B cell (primary cell): ENCODE measurements around the gene TNRC6B. TPM values are rescaled to one million over a fixed set of nuclear protein-coding genes. Genes with fewer than 3 reads are reported as not detected.

Source experiments
- ATAC-seq: fragments of 200-7000 bp; cut with Tn5 transposase; one replicate; pipeline ENCODE4 v1.10.0; 2021; ENCODE audit warnings: low read depth, mild to moderate bottlenecking, moderate number of reproducible peaks, moderate library complexity
- CTCF ChIA-PET: fragments of 350-600 bp; sonication (Branson Sonifier 250); formaldehyde crosslinking; loops from one replicate; lab custom pipeline; 2021; ENCODE audit warnings: antibody characterized with exemption, inconsistent platforms; lab: Charles Lee
- POLR2A ChIA-PET: fragments of 350-600 bp; sonication (Branson Sonifier 250); formaldehyde crosslinking; loops from one replicate; lab custom pipeline; 2021; ENCODE audit warnings: antibody characterized with exemption; lab: Charles Lee
- DNase-seq: peaks from one replicate; pipeline ENCODE4 v3.0.0; 2013
- H2AFZ ChIP-seq: 2 replicates; pipeline ENCODE4 v1.6.1; 2012; ENCODE audit warnings: mild to moderate bottlenecking, low read depth, low read length; ENCODE audit not compliant: insufficient read depth, poor library complexity, severe bottlenecking
- H3K27ac ChIP-seq, 2 donors: 1 replicate in 1 of 2; 2 replicates in 1 of 2; pipeline ENCODE4 v1.5.1; 2012 to 2013; ENCODE audit warnings: low read length in 2 of 2, mild to moderate bottlenecking in 2 of 2, moderate library complexity in 1 of 2
- H3K27me3 ChIP-seq, 4 experiments: fragments of 200-600 bp in 1 of 4; sonication (generic) in 1 of 4; replicated peaks in 1 of 4; 1 replicate in 2 of 4; 2 replicates in 2 of 4; pipeline versions ENCODE4 v1.6.1 to v1.7.0; 2013 to 2016; ENCODE audit warnings: low read length in 3 of 4, mild to moderate bottlenecking in 2 of 4, mixed read lengths in 1 of 4, moderate library complexity in 1 of 4; ENCODE audit not compliant: insufficient read depth in 4 of 4, control insufficient read depth in 3 of 4; ENCODE audit errors: control extremely low read depth in 1 of 4
- H3K36me3 ChIP-seq, 2 experiments: replicated peaks in 1 of 2; 1 replicate in 1 of 2; 2 replicates in 1 of 2; pipeline versions ENCODE4 v1.6.1 to v1.7.1; 2013; ENCODE audit warnings: low read length in 1 of 2; ENCODE audit not compliant: insufficient read depth in 2 of 2, control insufficient read depth in 1 of 2; ENCODE audit errors: control extremely low read depth in 1 of 2, extremely low read depth in 1 of 2
- H3K4me1 ChIP-seq, 2 donors: fragments of 200-600 bp in 1 of 2; sonication (generic) in 1 of 2; 1 replicate in 1 of 2; 2 replicates in 1 of 2; pipeline versions ENCODE4 v1.5.1 to v1.6.1; 2013 to 2017; ENCODE audit warnings: low read length in 2 of 2; ENCODE audit not compliant: control insufficient read depth in 2 of 2, insufficient read depth in 2 of 2
- H3K4me2 ChIP-seq: replicated peaks from 2 replicates; pipeline ENCODE3; 2012; ENCODE audit warnings: mild to moderate bottlenecking, low read depth, low read length; ENCODE audit not compliant: poor library complexity, severe bottlenecking
- H3K4me3 ChIP-seq, 5 experiments: fragments of 200-600 bp in 1 of 5; sonication (generic) in 1 of 5; 1 replicate in 3 of 5; 2 replicates in 2 of 5; pipeline versions ENCODE4 v1.5.1 to v1.7.0; 2011 to 2016; ENCODE audit warnings: low read length in 4 of 5, mild to moderate bottlenecking in 4 of 5, low read depth in 2 of 5, control low read depth in 1 of 5, moderate library complexity in 1 of 5; ENCODE audit not compliant: insufficient read depth in 1 of 5; ENCODE audit errors: control extremely low read depth in 1 of 5, extremely low read depth in 1 of 5
- H3K79me2 ChIP-seq: fragments of 200-600 bp; sonication (generic); one replicate; pipeline ENCODE4 v1.6.0; 2016; ENCODE audit warnings: low read length; ENCODE audit not compliant: control insufficient read depth, insufficient read depth
- H3K9ac ChIP-seq: fragments of 200-600 bp; sonication (generic); 2 replicates; pipeline ENCODE4 v1.6.1; 2017; ENCODE audit warnings: mild to moderate bottlenecking, low read length, moderate library complexity
- H3K9me3 ChIP-seq, 3 donors: one replicate each; pipeline versions ENCODE4 v1.6.1 to v1.7.1; 2013; ENCODE audit warnings: low read length in 2 of 3; ENCODE audit not compliant: control insufficient read depth in 2 of 3, insufficient read depth in 1 of 3; ENCODE audit errors: control extremely low read depth in 1 of 3
- H4K20me1 ChIP-seq: 2 replicates; pipeline ENCODE4 v1.6.0; 2012; ENCODE audit warnings: mild to moderate bottlenecking, low read length; ENCODE audit not compliant: insufficient read depth, control insufficient read depth, poor library complexity, severe bottlenecking
- H3K27ac Mint-ChIP-seq: one replicate; pipeline ENCODE4 v1.8.0; 2021; ENCODE audit warnings: mixed read lengths
- H3K27me3 Mint-ChIP-seq: one replicate; pipeline ENCODE4 v1.8.0; 2021; ENCODE audit warnings: mixed read lengths
- H3K4me1 Mint-ChIP-seq: one replicate; pipeline ENCODE4 v1.8.0; 2021; ENCODE audit warnings: mixed read lengths
- H3K4me3 Mint-ChIP-seq: one replicate; pipeline ENCODE4 v1.8.0; 2021; ENCODE audit warnings: mixed read lengths
- H3K9me3 Mint-ChIP-seq: one replicate; pipeline ENCODE4 v1.8.0; 2022; ENCODE audit warnings: mixed read lengths; ENCODE audit not compliant: insufficient read depth
- EZH2 ChIP-seq: IDR thresholded peaks from 2 replicates; pipeline ENCODE4 v1.6.1; 2012; ENCODE audit warnings: borderline replicate concordance, low read depth, mild to moderate bottlenecking, moderate library complexity, low read length; ENCODE audit not compliant: insufficient read depth, poor library complexity, severe bottlenecking
- WGBS: methylation state at CpG from one replicate; pipeline ENCODE4 v1.1.5; 2013; ENCODE audit warnings: missing lambda C conversion rate; ENCODE audit not compliant: insufficient coverage; 5-methylcytosine and 5-hydroxymethylcytosine counted together
- intact Hi-C: fragments of 100-400 bp; cut with micrococcal nuclease; formaldehyde crosslinking; loops from one replicate; pipeline ENCODE4 v1.10.0; 2022
- polyA plus RNA-seq: library from polyadenylated mRNA; depleted of rRNA; stranded (reverse); fragments of >200 nt; gene quantifications from 2 replicates; pipeline ENCODE4 v1.2.3, GENCODE V29; 2012
- total RNA-seq, 2 donors: library from RNA; stranded (reverse); fragments of 120-200 nt in 1 of 2; gene quantifications; 1 replicate in 1 of 2; 2 replicates in 1 of 2; pipeline versions ENCODE4 v1.2.3 to v1.2.4, GENCODE V29; 2013 to 2022
- TF ChIP-seq, protein P1 (sequence below): fragments of 200-600 bp; IDR thresholded peaks from one replicate; pipeline ENCODE4 v1.8.0; 2022; ENCODE audit warnings: antibody characterized with exemption, mild to moderate bottlenecking

The TNRC6B gene
- total and polyA plus RNA-seq, 2 donors (not counting 1 experiment from before 2014, with no cell fraction given): 28.8 to 210 TPM

DNA sequence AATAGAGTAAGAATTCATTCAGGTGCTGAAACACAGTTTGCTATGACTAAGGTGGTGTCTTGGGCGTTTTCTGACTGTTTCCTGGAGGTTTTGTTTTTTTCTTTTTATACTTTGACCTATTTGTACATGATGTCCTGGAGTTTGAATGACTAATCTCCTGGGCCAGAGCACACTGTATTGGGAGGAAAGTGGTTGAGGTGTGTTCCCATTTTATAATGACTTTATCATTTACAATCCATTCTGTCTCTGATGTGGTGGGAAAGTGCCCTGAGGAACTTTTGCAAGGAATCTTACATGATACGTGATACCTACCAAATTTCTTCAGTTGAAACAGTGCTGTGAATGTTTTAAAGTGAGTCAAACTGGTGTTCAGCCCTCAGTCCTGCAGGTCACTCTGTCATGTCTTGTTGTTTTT lies 80.8 kb downstream of the TNRC6B start:
- H4K20me1 ChIP-seq: peaks cover 44% of the 10 kb centered on the region
- Mint-ChIP-seq H3K27me3 (no peaks in the 10 kb centered on the region), H3K4me3 (no peak overlapping the region), H3K27ac (no peak overlapping the region), H3K4me1 (peaks cover 9% of the 10 kb centered on the region), H3K9me3 (no peaks in the 10 kb centered on the region)
- no peaks in the 10 kb centered on the region for H3K27me3 ChIP-seq
- H2AFZ ChIP-seq: no peak overlapping the region
- no peak overlapping the region for H3K4me3 ChIP-seq
- H3K4me1 ChIP-seq: peaks cover 0 to 2% of the 10 kb centered on the region in 2 donors
- no peak overlapping the region for H3K27ac ChIP-seq
- POLR2A ChIA-PET: no interaction called here
- no peak for TF ChIP-seq EZH2
- TF ChIP-seq, protein P1, sequence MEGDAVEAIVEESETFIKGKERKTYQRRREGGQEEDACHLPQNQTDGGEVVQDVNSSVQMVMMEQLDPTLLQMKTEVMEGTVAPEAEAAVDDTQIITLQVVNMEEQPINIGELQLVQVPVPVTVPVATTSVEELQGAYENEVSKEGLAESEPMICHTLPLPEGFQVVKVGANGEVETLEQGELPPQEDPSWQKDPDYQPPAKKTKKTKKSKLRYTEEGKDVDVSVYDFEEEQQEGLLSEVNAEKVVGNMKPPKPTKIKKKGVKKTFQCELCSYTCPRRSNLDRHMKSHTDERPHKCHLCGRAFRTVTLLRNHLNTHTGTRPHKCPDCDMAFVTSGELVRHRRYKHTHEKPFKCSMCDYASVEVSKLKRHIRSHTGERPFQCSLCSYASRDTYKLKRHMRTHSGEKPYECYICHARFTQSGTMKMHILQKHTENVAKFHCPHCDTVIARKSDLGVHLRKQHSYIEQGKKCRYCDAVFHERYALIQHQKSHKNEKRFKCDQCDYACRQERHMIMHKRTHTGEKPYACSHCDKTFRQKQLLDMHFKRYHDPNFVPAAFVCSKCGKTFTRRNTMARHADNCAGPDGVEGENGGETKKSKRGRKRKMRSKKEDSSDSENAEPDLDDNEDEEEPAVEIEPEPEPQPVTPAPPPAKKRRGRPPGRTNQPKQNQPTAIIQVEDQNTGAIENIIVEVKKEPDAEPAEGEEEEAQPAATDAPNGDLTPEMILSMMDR: no peak
- 60% methylated on average over 1 of the region's 2 CpGs for WGBS
- no peaks in the 10 kb centered on the region for H3K9me3 ChIP-seq
- ATAC-seq (no peak), DNase-seq (no peak)
- H3K4me2 ChIP-seq: no peak overlapping the region
- H3K79me2 ChIP-seq: peaks cover 73% of the 10 kb centered on the region
- no peak overlapping the region for H3K9ac ChIP-seq
- intact Hi-C loops: no loop called here
- peaks cover 13 to 63% of the 10 kb centered on the region in 2 experiments for H3K36me3 ChIP-seq
- CTCF ChIA-PET: no interaction called here

DNA sequence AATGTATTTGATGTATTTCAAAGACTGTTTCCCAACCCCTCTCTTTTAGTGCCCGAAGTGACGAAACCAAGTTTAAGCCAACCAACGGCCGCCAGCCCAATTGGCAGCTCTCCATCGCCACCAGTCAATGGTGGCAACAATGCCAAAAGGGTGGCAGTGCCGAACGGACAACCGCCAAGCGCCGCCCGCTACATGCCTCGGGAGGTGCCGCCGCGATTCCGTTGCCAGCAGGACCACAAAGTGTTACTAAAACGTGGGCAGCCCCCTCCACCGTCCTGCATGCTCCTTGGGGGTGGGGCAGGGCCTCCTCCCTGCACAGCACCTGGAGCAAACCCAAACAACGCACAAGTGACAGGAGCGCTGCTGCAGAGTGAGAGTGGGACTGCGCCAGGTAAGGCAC lies 84.1 kb downstream of the TNRC6B start:
- H3K27ac Mint-ChIP-seq: no peak overlapping the region
- H3K27me3 Mint-ChIP-seq: no peaks in the 10 kb centered on the region
- TF ChIP-seq, protein P1: no peak
- no peak for TF ChIP-seq EZH2
- ATAC-seq (no peak), DNase-seq (no peak)
- H3K4me2 ChIP-seq: no peak overlapping the region
- H4K20me1 ChIP-seq: peaks cover 31% of the 10 kb centered on the region
- no peaks in the 10 kb centered on the region for H3K9me3 Mint-ChIP-seq
- H3K36me3 ChIP-seq: peaks cover 22 to 67% of the 10 kb centered on the region in 2 experiments
- H3K4me3 Mint-ChIP-seq: no peak overlapping the region
- H2AFZ ChIP-seq: no peak overlapping the region
- POLR2A ChIA-PET: no interaction called here
- H3K9ac ChIP-seq: no peak overlapping the region
- H3K4me1 ChIP-seq: peaks cover 0 to 2% of the 10 kb centered on the region in 2 donors
- peaks cover 13% of the 10 kb centered on the region for H3K4me1 Mint-ChIP-seq
- WGBS: 99% methylated on average over 17 of the region's 21 CpGs
- H3K27ac ChIP-seq: no peak overlapping the region
- intact Hi-C loops: no loop called here
- H3K79me2 ChIP-seq: peaks cover 63% of the 10 kb centered on the region
- H3K9me3 ChIP-seq: no peaks in the 10 kb centered on the region
- CTCF ChIA-PET: no interaction called here
- no peaks in the 10 kb centered on the region for H3K27me3 ChIP-seq
- no peak overlapping the region for H3K4me3 ChIP-seq
